Osteocyte (in vitro differentiated cells): ENCODE measurements around the gene VWA5B1. TPM values are rescaled to one million over a fixed set of nuclear protein-coding genes. Genes with fewer than 3 reads are reported as not detected.

ENCODE experiments used
- DNase-seq: peaks from one replicate; pipeline ENCODE4 v3.0.0; 2021; ENCODE audit warnings: mixed read lengths; ENCODE audit not compliant: unreplicated experiment; ENCODE audit errors: extremely low spot score
- H3K27ac Mint-ChIP-seq: one replicate; pipeline ENCODE4 v1.8.0; 2021; ENCODE audit warnings: mild to moderate bottlenecking, mixed read lengths; ENCODE audit not compliant: unreplicated experiment
- H3K27me3 Mint-ChIP-seq: one replicate; pipeline ENCODE4 v1.8.0; 2021; ENCODE audit warnings: mixed read lengths; ENCODE audit not compliant: unreplicated experiment
- H3K36me3 Mint-ChIP-seq: one replicate; pipeline ENCODE4 v1.8.0; 2021; ENCODE audit warnings: mixed read lengths; ENCODE audit not compliant: unreplicated experiment
- H3K4me1 Mint-ChIP-seq: one replicate; pipeline ENCODE4 v1.8.0; 2021; ENCODE audit warnings: mixed read lengths; ENCODE audit not compliant: unreplicated experiment
- H3K4me3 Mint-ChIP-seq: one replicate; pipeline ENCODE4 v1.8.0; 2021; ENCODE audit warnings: mild to moderate bottlenecking, moderate library complexity, mixed read lengths; ENCODE audit not compliant: unreplicated experiment
- H3K9me3 Mint-ChIP-seq: one replicate; pipeline ENCODE4 v1.8.0; 2021; ENCODE audit warnings: mixed read lengths; ENCODE audit not compliant: unreplicated experiment
- total RNA-seq: library from RNA; stranded (reverse); gene quantifications from 2 replicates; pipeline ENCODE4 v1.2.1, GENCODE V29; 2021
- TF ChIP-seq, protein P1 (sequence below): fragments of 200-600 bp; sonication (generic); IDR thresholded peaks from 2 replicates; pipeline ENCODE4 v1.5.0; 2021; ENCODE audit warnings: antibody characterized with exemption, mild to moderate bottlenecking, moderate library complexity

Gene VWA5B1
- total RNA-seq, 1 donor from 2014 or later = not detected

DNA sequence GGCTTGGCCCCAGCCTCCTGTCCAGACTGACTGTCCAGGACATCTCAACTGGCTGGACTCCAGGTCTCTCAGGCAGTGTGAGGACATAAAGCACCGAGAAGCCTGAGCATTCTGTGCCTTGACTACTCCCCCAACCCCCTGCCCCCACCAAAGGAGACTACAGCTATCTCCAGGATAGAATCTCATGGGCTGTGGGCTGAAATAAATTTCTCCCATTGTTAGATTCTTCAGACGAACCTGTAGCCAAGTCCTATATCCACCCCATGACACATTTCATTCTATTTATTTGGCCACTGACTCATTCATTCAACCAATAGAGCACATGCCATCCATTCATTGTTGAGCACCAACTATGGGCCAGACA is 11.4 kb downstream of the VWA5B1 start:
- peaks cover 10% of the 10 kb centered on the region for H3K27me3 Mint-ChIP-seq
- TF ChIP-seq, protein P1, sequence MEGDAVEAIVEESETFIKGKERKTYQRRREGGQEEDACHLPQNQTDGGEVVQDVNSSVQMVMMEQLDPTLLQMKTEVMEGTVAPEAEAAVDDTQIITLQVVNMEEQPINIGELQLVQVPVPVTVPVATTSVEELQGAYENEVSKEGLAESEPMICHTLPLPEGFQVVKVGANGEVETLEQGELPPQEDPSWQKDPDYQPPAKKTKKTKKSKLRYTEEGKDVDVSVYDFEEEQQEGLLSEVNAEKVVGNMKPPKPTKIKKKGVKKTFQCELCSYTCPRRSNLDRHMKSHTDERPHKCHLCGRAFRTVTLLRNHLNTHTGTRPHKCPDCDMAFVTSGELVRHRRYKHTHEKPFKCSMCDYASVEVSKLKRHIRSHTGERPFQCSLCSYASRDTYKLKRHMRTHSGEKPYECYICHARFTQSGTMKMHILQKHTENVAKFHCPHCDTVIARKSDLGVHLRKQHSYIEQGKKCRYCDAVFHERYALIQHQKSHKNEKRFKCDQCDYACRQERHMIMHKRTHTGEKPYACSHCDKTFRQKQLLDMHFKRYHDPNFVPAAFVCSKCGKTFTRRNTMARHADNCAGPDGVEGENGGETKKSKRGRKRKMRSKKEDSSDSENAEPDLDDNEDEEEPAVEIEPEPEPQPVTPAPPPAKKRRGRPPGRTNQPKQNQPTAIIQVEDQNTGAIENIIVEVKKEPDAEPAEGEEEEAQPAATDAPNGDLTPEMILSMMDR = no peak
- H3K9me3 Mint-ChIP-seq = no peaks in the 10 kb centered on the region
- H3K36me3 Mint-ChIP-seq = no peaks in the 10 kb centered on the region
- no peak overlapping the region for H3K27ac Mint-ChIP-seq
- no peaks in the 10 kb centered on the region for H3K4me1 Mint-ChIP-seq
- H3K4me3 Mint-ChIP-seq = no peak overlapping the region
- no peak for DNase-seq

DNA sequence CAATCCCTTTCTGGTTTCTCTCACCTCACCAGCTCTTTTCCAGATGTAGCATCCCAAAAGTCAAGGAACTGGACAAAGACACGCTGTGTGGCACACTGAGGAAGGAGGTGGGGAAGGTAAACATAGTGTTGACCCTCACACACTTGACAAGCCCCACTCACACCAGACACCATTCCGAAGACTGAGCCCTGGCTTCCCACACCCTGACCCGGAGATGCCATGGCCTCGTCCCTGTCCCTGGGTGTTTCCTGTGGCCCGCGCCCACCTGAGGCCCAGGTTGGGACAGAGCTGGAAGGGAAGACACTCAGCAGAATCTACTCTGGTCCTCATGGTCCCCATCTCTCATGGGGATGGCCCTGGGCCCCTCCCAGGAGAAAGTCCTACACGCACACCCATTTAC is 16.4 kb downstream of the VWA5B1 start:
- TF ChIP-seq, protein P1 = no peak
- peaks cover 5% of the 10 kb centered on the region for H3K27me3 Mint-ChIP-seq
- no peaks in the 10 kb centered on the region for H3K4me1 Mint-ChIP-seq
- no peak overlapping the region for H3K27ac Mint-ChIP-seq
- no peaks in the 10 kb centered on the region for H3K36me3 Mint-ChIP-seq
- no peaks in the 10 kb centered on the region for H3K9me3 Mint-ChIP-seq
- no peak for DNase-seq
- H3K4me3 Mint-ChIP-seq = no peak overlapping the region

DNA sequence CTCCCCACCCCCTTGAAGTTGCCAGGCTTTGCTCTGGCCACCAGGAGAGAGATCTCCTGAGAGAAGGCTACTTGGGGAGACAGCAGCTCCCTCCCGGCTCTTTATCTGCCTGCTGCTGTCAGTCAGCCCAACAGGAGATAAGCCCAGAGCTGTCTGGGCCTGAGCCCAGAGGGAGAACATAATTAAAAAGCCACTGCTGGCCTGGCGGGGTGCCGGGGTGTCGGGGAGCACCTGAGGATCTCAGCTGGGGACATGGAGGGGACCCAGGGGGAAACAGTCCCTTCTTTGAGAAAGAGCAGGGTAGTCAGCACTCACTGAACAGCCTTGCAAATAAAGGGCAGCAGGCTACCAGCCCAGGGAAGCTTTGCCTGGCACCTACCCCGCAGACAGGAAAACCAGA is 17.9 kb downstream of the VWA5B1 start:
- no peak overlapping the region for H3K27ac Mint-ChIP-seq
- H3K4me3 Mint-ChIP-seq = no peak overlapping the region
- no peaks in the 10 kb centered on the region for H3K4me1 Mint-ChIP-seq
- no peaks in the 10 kb centered on the region for H3K9me3 Mint-ChIP-seq
- TF ChIP-seq, protein P1 = no peak
- H3K36me3 Mint-ChIP-seq = no peaks in the 10 kb centered on the region
- DNase-seq = no peak
- peaks cover 9% of the 10 kb centered on the region for H3K27me3 Mint-ChIP-seq

DNA sequence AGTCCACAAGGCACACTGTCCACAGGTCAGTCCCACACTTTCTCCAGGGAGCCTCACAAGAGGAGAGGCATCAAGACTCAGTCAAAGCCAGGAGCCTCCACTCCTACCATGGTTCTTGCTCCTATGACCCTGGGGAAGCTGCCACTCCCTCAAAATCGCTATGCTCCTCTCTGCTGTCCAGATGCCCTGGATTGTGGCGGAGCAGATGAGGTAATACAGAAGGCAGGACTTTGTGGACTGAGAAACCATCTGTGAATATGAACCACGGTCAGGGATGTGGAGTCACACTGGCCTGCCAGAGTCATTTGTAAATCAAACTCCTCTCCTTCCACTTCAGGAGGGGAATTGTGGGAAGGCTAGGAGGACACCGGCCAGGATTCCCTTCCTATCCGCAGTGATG is 20.6 kb downstream of the VWA5B1 start:
- DNase-seq = no peak
- H3K27me3 Mint-ChIP-seq = peaks cover 7% of the 10 kb centered on the region
- no peaks in the 10 kb centered on the region for H3K36me3 Mint-ChIP-seq
- no peak overlapping the region for H3K27ac Mint-ChIP-seq
- no peak overlapping the region for H3K4me3 Mint-ChIP-seq
- no peaks in the 10 kb centered on the region for H3K4me1 Mint-ChIP-seq
- H3K9me3 Mint-ChIP-seq = no peaks in the 10 kb centered on the region
- TF ChIP-seq, protein P1 = no peak

DNA sequence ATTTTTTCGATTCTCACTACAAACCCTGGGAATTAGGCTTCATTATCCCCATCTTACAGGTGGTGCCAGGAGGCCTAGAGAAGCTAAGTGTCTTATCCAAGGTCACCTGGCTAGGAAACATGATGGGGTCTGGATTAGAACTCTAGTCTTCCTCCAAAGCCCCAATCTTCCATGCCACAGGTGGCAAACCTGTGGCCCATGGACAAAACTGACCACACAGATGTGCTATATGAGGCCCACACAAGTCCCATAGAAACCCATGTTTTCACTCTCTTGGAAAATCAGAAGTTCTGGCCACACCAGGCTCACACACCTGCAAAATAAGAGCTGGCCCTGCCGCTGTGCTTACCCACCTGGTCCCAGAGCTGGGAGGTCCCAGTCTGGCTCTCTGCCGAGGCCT is 21.6 kb downstream of the VWA5B1 start:
- H3K27ac Mint-ChIP-seq = no peak overlapping the region
- H3K9me3 Mint-ChIP-seq = no peaks in the 10 kb centered on the region
- TF ChIP-seq, protein P1 = no peak

More for the DNA sequence above, 21.6 kb downstream of the VWA5B1 start:
- no peaks in the 10 kb centered on the region for H3K36me3 Mint-ChIP-seq
- no peaks in the 10 kb centered on the region for H3K4me1 Mint-ChIP-seq
- H3K4me3 Mint-ChIP-seq = no peak overlapping the region
- peaks cover 7% of the 10 kb centered on the region for H3K27me3 Mint-ChIP-seq
- no peak for DNase-seq
